NCI-H1436 (cell line): ENCODE results near the gene TRPV5.

ENCODE experiments used
- DNase-seq: peaks from one replicate; lab custom pipeline; 2025; lab: John Stamatoyannopoulos, UW

The TRPV5 gene

GRCh38 chr7:142908921-142909890 is 24.3 kb downstream of the TRPV5 start:
- no peak for DNase-seq

- no peak for DNase-seq
Observed at GRCh38 chr7:142908290-142908689, 25.3 kb downstream of the TRPV5 start.

DNA sequence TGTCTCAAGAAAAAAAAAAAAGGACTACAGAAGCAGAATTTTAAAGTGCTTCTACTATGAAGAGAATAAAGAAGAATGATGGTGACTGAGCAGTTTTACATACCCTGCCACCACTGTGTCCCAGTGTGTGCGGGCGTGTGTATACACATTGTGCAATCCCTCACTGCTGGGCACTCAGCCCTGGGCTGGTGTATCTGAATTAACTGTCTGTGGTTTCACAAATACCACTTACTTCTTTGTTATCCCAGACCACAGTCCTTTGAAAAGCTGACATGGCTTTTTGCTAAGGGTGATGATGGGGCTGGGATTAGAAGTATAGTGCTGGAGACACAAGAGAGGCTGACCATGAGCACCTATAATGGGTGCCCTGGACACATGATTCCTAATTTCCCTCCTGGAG is 26.9 kb downstream of the TRPV5 start:
- DNase-seq: no peak

GRCh38 chr7:142905759-142906158 is 27.8 kb downstream of the TRPV5 start:
- DNase-seq: no peak

- DNase-seq: no peak
Observed at GRCh38 chr7:142904128-142904527, 29.4 kb downstream of the TRPV5 start.

DNA sequence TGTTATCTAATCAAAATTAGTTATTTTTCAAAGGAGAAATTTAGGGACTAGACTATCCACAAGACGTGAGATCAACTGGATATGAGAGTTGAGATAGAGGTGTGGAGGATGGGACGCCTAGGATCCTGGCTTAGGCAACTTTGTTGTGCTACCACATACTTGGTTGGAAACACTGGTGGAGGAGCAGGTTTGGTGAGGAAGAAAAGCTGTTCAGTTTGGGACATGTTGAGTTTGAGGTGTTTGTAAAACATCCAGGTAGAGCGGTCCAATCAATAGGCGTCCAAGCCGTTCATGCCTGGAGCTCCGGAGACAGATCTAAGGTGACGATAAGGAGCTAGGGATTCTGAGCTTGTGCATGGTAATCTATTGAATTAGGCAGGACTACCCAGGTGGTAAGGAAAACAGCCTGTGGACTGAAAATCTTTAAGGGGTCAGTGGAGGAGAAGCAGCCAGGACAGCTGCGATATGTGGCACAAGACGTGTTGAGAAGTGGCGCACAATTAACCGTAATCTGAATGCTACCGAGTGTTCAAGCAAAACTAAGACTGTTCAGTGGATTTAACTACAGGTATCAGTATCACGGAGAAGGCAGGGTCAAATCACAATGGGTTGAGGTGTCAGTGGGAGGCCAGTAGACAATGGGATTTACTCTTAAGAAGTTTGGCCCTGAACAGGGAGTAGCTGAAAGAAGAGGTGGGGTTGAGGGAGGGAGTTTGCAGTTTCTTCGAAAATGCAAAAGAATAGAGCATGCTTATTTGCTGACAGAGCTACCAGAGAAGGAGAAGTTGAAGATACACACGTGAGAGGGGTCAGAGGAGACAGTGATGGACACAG is 31.9 kb downstream of the TRPV5 start:
- no peak for DNase-seq

DNA sequence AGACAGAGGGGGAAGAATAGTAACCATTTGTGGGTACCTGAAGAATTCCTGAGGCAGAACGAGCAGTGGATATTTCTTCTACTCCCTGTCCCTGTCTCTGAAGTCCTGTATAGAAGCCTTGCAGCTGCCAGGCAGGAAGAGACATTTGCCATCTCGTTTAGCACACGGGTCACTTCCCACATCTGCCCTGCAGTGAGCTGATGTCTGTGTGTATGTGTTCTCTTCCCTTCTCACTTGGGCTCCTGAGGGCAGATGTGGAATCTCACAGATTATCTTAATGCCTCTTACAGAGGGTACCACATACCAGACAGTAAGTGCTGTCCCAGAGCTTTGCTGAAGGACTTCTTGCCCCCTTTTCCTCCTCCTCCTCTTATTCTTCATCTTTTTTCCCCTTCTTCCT is 33.9 kb downstream of the TRPV5 start:
- DNase-seq: no peak

GRCh38 chr7:142898377-142899170 is 35.0 kb downstream of the TRPV5 start:
- DNase-seq: no peak

DNA sequence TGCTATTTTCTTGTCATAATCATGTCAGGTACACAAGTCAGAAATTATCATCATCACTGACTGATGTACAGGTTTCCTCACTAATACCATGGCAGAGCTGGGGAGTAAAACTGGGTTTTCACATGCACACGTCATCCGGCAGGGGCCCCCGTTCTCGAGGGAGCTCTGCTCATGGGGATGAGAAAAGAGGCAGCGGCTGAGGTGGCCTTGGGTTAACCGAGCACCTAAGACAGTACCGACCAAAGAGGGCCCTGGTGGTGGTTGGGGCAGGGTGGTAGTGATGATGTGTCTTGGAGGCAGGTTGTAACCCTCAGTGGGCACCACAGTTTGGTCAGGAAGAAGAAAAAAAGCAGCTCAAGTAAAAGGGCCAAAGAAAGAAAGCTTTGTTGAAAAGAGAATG is 35.9 kb downstream of the TRPV5 start:
- no peak for DNase-seq

DNA sequence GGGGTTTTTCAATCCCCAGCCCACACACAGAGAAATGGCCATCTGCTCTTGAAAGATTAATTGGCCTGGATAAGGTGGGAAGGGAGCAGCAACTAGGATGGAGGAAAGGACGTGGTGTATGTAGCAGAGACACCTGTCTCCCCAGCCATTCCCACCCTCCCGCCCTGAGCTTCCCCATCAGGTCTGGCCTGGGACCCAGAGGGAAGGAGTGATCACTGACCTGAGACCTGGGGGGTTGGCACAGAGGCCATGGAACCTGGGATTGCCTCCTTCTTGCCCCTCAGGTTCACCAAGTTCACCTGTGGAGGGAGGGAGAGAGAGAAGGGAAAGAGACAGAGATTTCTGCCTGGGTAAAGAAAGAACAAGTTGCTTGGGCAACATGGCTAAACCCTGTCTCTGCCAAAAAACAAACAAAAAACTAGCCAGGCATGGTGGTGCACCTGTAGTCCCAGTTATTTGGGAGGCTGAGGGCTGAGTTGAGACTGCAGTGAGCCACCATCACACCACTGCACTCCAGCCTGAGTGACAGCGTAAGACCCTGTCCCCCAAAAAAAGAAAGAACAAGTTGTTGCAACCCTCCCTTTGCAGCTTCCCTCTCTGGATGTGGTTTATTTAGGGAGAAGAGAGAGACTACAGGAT is 36.7 kb downstream of the TRPV5 start:
- no peak for DNase-seq

GRCh38 chr7:142896151-142896550 is 37.4 kb downstream of the TRPV5 start:
- DNase-seq: no peak

- no peak for DNase-seq
Observed at GRCh38 chr7:142894985-142895593, 38.5 kb downstream of the TRPV5 start.

DNA sequence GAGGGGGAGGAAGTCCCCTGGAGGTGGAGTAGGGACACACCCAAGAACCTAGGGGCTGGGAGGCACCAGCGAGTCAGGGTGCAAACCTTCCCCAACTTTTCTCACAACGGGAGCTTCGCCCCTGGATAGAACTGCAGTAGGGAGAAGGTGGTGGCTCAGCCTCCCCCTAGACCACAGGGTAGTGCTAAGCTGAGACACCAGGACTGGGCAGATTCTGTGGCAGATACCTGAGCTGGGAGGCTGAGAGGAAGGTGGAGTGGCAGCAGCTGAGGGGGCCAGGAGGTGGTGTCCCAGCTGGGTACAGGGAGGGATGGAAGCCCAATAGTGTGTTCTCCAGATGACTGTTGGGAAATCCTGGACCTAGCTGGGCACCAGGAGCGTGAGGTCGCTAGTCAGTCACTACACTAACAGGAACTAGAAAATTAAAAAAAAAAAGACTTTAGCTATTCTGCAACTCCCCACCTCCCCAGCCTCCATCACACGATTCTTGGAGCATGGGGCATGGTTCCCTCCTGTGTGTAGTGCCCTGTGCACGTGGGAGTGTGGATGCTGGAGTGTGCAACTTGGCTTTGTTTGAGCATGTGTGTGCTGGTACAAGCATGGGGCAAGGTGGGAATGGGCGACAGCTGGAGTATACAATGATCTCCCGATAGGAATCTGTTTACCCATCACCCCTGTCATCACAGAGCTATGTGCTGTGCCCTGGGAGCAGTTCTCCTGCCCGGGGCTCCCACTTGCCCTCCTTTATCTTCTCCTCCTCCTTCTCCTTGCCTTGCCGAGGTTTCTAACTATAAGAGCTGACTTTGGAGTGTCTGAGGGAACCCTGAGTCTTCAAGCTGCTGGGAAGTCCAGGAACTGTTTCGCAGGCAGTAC is 39.2 kb downstream of the TRPV5 start:
- no peak for DNase-seq

DNA sequence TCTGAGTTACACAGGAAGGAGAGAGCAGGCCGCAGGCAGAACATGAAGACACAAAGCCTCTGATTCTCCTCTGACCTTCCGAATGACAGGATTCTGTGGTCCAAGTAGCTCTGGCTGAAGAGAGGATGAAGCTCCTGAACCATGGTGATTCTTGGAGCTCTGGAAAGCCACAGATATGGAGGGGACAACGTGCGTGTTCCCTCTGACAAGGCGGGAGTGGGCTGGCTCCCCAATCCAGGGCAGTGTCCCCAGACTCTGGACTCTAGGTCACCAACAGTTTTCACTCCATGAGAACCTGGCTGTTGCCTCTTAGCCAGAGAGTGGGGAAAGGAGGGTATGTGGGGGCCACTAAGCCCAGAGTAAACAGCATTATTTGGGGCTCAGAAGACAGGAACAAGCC is 40.6 kb downstream of the TRPV5 start:
- DNase-seq: no peak

- no peak for DNase-seq
Observed at GRCh38 chr7:142891490-142892082, 42.0 kb downstream of the TRPV5 start.

- no peak for DNase-seq
Observed at GRCh38 chr7:142890874-142891485, 42.6 kb downstream of the TRPV5 start.

GRCh38 chr7:142889816-142890215 is 43.7 kb downstream of the TRPV5 start:
- no peak for DNase-seq

DNA sequence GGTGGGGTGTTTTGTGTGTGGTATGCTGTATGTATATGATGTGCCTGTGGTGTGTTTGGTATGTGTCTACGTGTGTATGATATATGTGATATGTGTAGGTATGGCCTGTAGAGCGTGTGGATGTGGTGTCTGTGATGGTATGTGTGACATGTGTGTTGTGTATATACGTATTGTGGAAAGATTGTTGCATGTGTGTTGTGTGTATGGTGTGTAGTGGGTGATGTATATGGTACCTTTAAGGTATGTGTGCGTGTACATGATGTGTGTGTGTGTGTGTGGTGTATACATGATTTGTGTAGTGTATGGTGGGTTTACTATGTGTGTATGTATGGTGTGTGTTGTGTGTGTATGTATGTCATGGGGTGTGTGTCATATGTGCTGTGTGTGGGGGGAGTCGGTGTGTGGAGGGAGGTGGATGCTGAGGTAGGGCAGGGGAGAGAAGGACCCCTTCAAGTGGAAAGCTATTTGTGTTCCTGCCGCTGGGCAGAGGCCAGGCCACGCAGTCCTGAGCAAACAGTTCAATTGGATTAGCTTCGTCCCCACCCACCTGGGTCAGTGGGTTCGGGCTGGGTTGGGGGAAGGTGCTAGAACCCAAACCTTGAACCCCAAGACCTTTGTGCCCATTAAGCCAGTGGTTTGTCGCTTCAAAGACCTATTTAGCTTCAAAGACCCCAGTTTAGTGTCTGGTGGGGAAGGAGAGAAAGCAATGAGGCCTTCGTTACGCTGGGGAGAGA is 46.1 kb downstream of the TRPV5 start:
- no peak for DNase-seq

- no peak for DNase-seq
Observed at GRCh38 chr7:142886866-142887265, 46.7 kb downstream of the TRPV5 start.
